Stimulated activated naive CD8-positive, alpha-beta T cell treated with anti-CD3 and anti-CD28 coated beads, Interleukin-15, Interleukin-2, amounts not matched to agents 100 ng/mL and 50 ng/mL, for 24 hours (primary cell): ENCODE data around the gene ADAM17.
"Not testable (repeated sequence)": the region's sequence is repeated elsewhere in the genome, so short reads cannot be mapped to it uniquely, and the experiment has no call there.

ENCODE experiments used
- H3K27ac Mint-ChIP-seq: one replicate; pipeline ENCODE4 v1.8.0; 2021; ENCODE audit warnings: mild to moderate bottlenecking, mixed read lengths
- H3K27me3 Mint-ChIP-seq: one replicate; pipeline ENCODE4 v1.8.0; 2021; ENCODE audit warnings: mixed read lengths
- H3K36me3 Mint-ChIP-seq: one replicate; pipeline ENCODE4 v1.8.0; 2021; ENCODE audit warnings: low read depth, mixed read lengths
- H3K4me1 Mint-ChIP-seq: one replicate; pipeline ENCODE4 v1.8.0; 2021; ENCODE audit warnings: low read depth, mixed read lengths
- H3K4me3 Mint-ChIP-seq: one replicate; pipeline ENCODE4 v1.8.0; 2021; ENCODE audit warnings: mild to moderate bottlenecking, mixed read lengths
- H3K9me3 Mint-ChIP-seq: one replicate; pipeline ENCODE4 v1.8.0; 2021; ENCODE audit warnings: mixed read lengths

The ADAM17 gene

DNA sequence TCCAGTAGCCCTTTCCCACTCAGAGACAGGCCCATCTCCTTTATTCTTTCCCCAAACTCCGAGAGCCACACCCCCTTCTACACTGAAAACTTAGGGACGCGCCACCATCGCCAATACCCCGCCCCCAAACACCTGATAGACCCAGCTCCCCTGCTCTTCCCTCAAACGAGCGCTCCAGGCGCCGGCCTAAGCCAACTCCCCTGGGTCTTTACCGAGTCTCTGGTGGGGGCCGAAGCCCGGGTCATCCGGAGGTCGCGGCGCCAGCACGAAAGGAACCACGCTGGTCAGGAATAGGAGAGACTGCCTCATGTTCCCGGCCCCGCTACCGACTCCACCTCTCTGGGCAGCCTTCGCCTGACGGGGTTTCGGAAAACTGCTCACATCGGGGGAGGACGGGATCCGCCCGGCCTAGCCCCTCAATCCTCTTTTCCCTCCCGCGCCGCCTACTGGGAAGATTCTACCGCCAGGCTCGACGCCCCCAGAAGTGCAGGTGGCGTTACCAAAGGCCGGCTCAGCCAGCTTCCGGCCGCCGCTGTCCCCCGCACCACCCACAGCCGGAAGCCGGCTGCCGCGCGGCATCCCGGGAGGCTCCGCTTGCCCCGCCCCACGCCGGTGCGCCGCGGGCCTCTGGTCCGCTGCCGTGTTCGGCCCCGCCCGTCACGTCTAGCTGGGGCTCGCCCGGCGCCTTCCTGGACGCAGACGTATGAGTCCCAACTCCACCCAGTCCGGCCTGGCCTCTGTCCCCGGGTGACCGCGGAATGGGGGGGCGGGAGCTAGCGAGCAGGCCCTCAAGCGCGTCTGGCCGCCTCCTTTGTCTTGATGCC, at the start of gene ADAM17:
TSS of gene ADAM17 (minus strand) at position 534 of the 824 bp plus-strand sequence. CDS start at position 309, 225 bp downstream.
- Mint-ChIP-seq H3K27ac (peak within 1 kb of the TSS; percentile 91), H3K9me3 (no peaks in the 10 kb centered on the region), H3K36me3 (peaks cover 11% of the 10 kb centered on the region), H3K4me3 (peak within 1 kb of the TSS; percentile 93), H3K4me1 (peaks cover 61% of the 10 kb centered on the region), H3K27me3 (no peaks in the 10 kb centered on the region)

- no peak overlapping the region for H3K4me3 Mint-ChIP-seq
- peaks cover 13% of the 10 kb centered on the region for H3K9me3 Mint-ChIP-seq
- peaks cover 77% of the 10 kb centered on the region for H3K36me3 Mint-ChIP-seq
- peaks cover 66% of the 10 kb centered on the region for H3K4me1 Mint-ChIP-seq
- H3K27ac Mint-ChIP-seq = no peak overlapping the region
- H3K27me3 Mint-ChIP-seq = no peaks in the 10 kb centered on the region
These were observed 46.8 kb upstream of the ADAM17 start for GRCh38 chr2:9602412-9602811.

- Mint-ChIP-seq H3K4me1 (peaks cover 69% of the 10 kb centered on the region), H3K27me3 (no peaks in the 10 kb centered on the region), H3K36me3 (peaks cover 81% of the 10 kb centered on the region), H3K27ac (no peak overlapping the region), H3K9me3 (peaks cover 13% of the 10 kb centered on the region), H3K4me3 (no peak overlapping the region)
These were observed 45.8 kb upstream of the ADAM17 start for GRCh38 chr2:9601397-9601796.

DNA sequence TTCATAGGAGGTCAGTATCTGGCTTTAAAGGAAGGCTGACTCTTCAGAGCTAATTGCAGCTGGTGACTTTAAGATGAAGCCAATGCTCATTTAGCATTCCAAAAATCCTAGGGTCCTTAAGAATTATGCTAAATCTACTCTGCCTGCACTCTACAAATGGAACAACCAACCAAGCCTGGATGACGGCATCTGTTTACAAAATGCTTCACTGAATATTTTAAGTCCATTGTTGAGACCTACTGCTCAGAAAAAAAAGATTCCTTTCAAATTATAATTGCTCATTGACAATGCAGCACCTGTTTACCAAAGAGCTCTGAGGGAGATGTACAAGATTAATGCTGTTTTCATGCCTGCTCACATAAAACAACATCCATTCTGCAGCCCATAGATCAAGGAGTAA, 43.8 kb upstream of the ADAM17 start:
- Mint-ChIP-seq H3K27ac (peak overlapping the region; percentile 9), H3K4me1 (peaks cover 69% of the 10 kb centered on the region), H3K36me3 (peaks cover 65% of the 10 kb centered on the region), H3K9me3 (peaks cover 9% of the 10 kb centered on the region), H3K4me3 (no peak overlapping the region), H3K27me3 (no peaks in the 10 kb centered on the region)

DNA sequence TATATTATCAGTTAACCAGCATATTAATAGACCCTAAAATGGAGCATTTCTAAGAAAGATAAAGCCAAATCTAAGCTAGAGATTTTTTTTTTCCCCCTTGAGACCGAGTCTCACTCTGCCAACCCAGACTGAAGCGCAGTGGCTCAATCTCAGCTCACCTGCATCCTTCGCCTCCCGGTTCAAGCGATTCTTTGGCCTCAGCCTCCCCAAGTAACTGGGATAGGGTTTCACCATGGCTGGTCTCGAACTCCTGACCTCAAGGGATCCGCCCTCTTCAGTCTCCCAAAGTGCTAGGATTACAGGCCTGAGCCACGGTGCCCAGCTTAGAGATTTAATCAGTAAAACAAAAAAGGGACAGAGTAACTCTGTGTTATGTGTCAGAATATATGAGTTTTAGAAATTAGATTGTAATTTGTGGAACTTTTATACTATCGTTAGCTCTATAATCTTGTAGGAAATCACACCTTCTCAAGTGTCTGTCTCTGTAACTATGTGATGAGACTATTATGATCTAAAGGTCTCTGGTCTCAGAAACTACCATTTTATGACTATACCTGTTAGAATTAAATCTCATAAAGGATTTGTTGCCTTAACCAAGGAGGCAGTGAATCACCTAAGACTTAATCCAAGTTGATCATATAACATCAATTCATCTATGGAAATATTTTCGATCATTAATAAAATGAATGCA, 41.1 kb upstream of the ADAM17 start:
- Mint-ChIP-seq H3K4me1 (peaks cover 80% of the 10 kb centered on the region), H3K27me3 (no peaks in the 10 kb centered on the region), H3K27ac (peak overlapping the region; percentile 76), H3K36me3 (peaks cover 62% of the 10 kb centered on the region), H3K9me3 (peaks cover 9% of the 10 kb centered on the region), H3K4me3 (peak overlapping the region; percentile 30)

- H3K4me3 Mint-ChIP-seq = peak overlapping the region; percentile 21
- H3K36me3 Mint-ChIP-seq = peaks cover 62% of the 10 kb centered on the region
- peaks cover 87% of the 10 kb centered on the region for H3K4me1 Mint-ChIP-seq
- H3K9me3 Mint-ChIP-seq = peaks cover 9% of the 10 kb centered on the region
- H3K27me3 Mint-ChIP-seq = no peaks in the 10 kb centered on the region
- H3K27ac Mint-ChIP-seq = peak overlapping the region; percentile 94
These were observed 40.1 kb upstream of the ADAM17 start for GRCh38 chr2:9595746-9596145.

- Mint-ChIP-seq H3K4me3 (peak overlapping the region; percentile 48), H3K36me3 (peaks cover 62% of the 10 kb centered on the region), H3K4me1 (peaks cover 87% of the 10 kb centered on the region)
These were observed 39.6 kb upstream of the ADAM17 start for GRCh38 chr2:9595256-9595655.

GRCh38 chr2:9594366-9595054, 38.9 kb upstream of the ADAM17 start:
- peak overlapping the region; percentile 94 for H3K27ac Mint-ChIP-seq
- H3K4me3 Mint-ChIP-seq = peak overlapping the region; percentile 48
- peaks cover 86% of the 10 kb centered on the region for H3K4me1 Mint-ChIP-seq
- peaks cover 62% of the 10 kb centered on the region for H3K36me3 Mint-ChIP-seq
- H3K9me3 Mint-ChIP-seq = peaks cover 1% of the 10 kb centered on the region
- no peaks in the 10 kb centered on the region for H3K27me3 Mint-ChIP-seq

More at GRCh38 chr2:9595256-9595655, 39.6 kb upstream of the ADAM17 start:
- not testable (repeated sequence) for H3K27me3 Mint-ChIP-seq, H3K9me3 Mint-ChIP-seq
- H3K27ac Mint-ChIP-seq = peak overlapping the region; percentile 94

GRCh38 chr2:9593925-9594324, 38.3 kb upstream of the ADAM17 start:
- Mint-ChIP-seq H3K4me1 (peaks cover 82% of the 10 kb centered on the region), H3K27ac (peak overlapping the region; percentile 91), H3K4me3 (peak overlapping the region; percentile 68), H3K36me3 (peaks cover 56% of the 10 kb centered on the region), H3K9me3 (no peaks in the 10 kb centered on the region), H3K27me3 (no peaks in the 10 kb centered on the region)

GRCh38 chr2:9592699-9593098, 37.1 kb upstream of the ADAM17 start:
- Mint-ChIP-seq H3K4me1 (peaks cover 72% of the 10 kb centered on the region), H3K9me3 (no peaks in the 10 kb centered on the region), H3K4me3 (no peak overlapping the region), H3K27me3 (no peaks in the 10 kb centered on the region), H3K36me3 (peaks cover 46% of the 10 kb centered on the region), H3K27ac (peak overlapping the region; percentile 73)

DNA sequence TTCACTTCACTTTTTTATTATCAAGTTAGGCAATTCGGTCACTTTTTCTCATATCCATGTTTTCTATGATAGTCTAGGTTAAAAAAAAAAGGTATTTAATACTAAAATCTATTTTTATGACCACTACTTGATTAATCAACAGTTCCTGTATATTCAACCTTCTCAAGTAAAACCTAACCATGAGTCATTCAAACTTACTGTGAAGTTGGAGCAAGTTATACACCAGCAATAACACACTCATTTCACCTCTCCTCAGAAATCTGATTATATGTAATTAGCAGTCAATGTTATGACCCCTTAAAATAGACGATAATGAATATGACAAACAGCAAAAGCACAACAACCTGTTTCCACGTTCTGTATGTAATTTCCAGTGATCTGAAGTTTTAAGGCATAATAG, 35.0 kb upstream of the ADAM17 start:
- H3K27ac Mint-ChIP-seq = peak overlapping the region; percentile 75
- H3K4me1 Mint-ChIP-seq = peaks cover 57% of the 10 kb centered on the region
- no peaks in the 10 kb centered on the region for H3K27me3 Mint-ChIP-seq
- peaks cover 55% of the 10 kb centered on the region for H3K36me3 Mint-ChIP-seq
- peak overlapping the region; percentile 45 for H3K4me3 Mint-ChIP-seq
- H3K9me3 Mint-ChIP-seq = no peaks in the 10 kb centered on the region

GRCh38 chr2:9586465-9586864, 30.8 kb upstream of the ADAM17 start:
- Mint-ChIP-seq H3K4me3 (no peak overlapping the region), H3K9me3 (no peaks in the 10 kb centered on the region), H3K27me3 (no peaks in the 10 kb centered on the region), H3K27ac (no peak overlapping the region), H3K4me1 (peaks cover 21% of the 10 kb centered on the region), H3K36me3 (peaks cover 65% of the 10 kb centered on the region)

- no peaks in the 10 kb centered on the region for H3K9me3 Mint-ChIP-seq
- H3K4me1 Mint-ChIP-seq = peaks cover 11% of the 10 kb centered on the region
- H3K27ac Mint-ChIP-seq = no peak overlapping the region
- no peak overlapping the region for H3K4me3 Mint-ChIP-seq
- H3K36me3 Mint-ChIP-seq = peaks cover 62% of the 10 kb centered on the region
- H3K27me3 Mint-ChIP-seq = no peaks in the 10 kb centered on the region
These were observed 29.9 kb upstream of the ADAM17 start for GRCh38 chr2:9585486-9585885.

GRCh38 chr2:9584902-9585301, 29.3 kb upstream of the ADAM17 start:
- H3K4me1 Mint-ChIP-seq, H3K27me3 Mint-ChIP-seq, H3K27ac Mint-ChIP-seq, H3K9me3 Mint-ChIP-seq, H3K4me3 Mint-ChIP-seq: not testable (repeated sequence)
- peaks cover 59% of the 10 kb centered on the region for H3K36me3 Mint-ChIP-seq

DNA sequence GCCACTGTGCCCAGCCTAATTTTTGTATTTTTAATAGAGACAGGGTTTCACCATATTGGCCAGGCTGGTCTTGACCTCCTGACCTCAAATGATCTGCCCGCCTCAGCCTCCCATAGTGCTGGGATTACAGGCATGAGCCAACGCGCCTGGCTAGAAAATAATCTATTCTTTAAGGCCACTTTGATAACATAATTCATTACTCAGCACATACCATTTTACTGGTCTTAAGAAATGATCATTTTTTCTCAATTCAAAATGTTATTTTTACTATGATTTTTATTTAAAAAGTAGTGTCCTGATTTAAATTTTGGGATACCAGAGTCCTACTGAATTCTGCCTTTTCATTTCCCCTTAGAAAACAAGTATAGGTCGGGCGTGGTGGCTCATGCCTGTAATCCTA, 27.0 kb upstream of the ADAM17 start:
- H3K9me3 Mint-ChIP-seq = no peaks in the 10 kb centered on the region
- H3K36me3 Mint-ChIP-seq = peaks cover 54% of the 10 kb centered on the region
- H3K4me1 Mint-ChIP-seq = peaks cover 2% of the 10 kb centered on the region
- H3K4me3 Mint-ChIP-seq = no peak overlapping the region
- H3K27ac Mint-ChIP-seq = no peak overlapping the region
- no peaks in the 10 kb centered on the region for H3K27me3 Mint-ChIP-seq
